Stimulated activated CD4-positive, alpha-beta T cell treated with anti-CD3 and anti-CD28 coated beads, Interleukin-4, amount 100 ng/mL, for 48 hours (primary cell): Measurements from ENCODE around the gene JPT2.

Source experiments
- DNase-seq, 2 donors: peaks; one replicate each; pipeline ENCODE4 v3.0.0-alpha.2; 2020; ENCODE audit warnings: low read depth in 2 of 2

JPT2 gene, protein sequence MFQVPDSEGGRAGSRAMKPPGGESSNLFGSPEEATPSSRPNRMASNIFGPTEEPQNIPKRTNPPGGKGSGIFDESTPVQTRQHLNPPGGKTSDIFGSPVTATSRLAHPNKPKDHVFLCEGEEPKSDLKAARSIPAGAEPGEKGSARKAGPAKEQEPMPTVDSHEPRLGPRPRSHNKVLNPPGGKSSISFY

DNA sequence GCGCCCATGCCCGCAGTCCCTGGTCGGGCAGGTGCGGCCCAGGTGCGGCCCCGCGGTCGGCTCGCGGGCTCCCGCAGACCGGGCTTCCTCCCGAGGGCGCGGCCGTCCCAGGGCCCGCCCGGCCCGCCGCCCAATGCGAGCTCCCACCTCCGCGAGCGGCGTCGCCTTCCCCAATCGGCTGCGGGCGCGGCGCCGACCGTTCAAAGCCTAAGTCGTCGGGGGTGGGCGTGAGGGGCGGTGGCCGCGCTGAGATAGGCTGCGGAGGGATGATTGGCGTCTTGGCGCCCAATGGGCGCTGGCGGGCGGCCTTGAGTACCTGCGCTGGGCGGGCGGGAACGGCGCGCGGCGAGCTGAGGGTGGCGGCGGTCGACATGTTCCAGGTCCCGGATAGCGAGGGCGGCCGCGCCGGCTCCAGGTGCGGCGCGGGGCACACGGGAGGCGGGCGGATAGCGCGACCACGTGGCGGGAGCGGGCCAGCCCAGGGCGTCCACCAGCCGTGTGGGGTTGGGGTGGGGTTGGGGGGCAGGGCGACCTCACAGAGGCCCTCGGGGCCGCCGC is at the start of gene JPT2:
JPT2 (plus strand) TSS at position 338 of the 558 bp plus-strand sequence; CDS start at position 372, 34 bp downstream.
- peak; percentile 94 to 97 for DNase-seq

DNA sequence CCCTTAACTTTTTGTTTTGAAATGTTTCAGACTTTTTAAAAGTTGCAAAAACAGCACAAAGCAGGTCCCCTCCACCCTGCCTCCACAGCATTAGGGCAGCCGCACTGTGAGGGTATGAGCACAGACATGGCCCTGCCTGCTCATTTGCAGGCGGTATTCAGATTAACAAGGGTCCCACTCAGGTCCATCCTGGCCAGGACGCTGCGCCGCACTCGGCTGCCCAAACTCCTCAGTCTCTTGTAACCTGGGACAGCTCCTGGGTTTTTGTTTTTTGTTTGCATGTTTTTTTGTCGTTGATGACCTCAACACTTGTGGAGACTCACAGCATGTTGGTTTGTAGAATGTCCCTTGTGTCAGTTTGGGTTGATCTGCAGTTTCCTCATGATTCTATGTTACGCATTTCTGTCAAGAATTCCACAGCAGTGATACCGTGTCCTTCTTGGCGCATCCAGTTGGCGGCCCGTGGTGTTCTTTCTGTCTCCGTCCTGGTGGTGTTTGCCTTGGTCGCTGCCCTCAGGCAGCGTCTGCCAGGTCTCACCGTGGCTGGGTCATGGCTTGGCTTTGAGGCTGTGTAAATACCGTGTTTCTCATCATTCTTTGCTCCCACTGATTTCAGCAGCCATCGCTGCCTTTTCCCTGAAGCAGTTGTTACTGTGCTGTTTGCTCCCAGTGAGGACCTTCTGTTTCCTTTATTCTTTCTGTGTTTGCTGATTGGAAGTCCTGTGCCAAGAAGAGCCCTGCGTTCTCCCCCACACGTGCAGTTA is 47.4 kb upstream of the JPT2 start:
- DNase-seq, result no peak

DNA sequence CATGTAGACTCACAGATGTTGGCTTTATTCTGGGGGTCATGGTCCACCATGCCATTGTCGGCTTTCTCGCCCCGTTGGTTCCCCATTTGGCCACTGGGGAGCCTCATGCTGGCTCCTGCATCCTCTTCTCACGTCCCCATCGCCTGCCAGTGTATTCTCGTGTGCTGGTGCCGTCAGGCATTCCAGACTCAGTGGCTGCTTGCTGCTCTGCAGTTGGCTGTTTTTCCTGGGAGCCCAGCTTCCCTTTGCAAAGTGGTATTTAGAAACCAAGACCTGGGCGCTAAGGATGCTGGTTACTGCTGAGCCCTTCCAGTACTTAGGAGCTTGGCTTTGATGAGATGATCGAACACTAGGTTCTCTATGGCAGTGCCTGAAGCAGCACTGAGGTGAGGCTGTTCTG is 46.8 kb upstream of the JPT2 start:
- DNase-seq, result no peak

DNA sequence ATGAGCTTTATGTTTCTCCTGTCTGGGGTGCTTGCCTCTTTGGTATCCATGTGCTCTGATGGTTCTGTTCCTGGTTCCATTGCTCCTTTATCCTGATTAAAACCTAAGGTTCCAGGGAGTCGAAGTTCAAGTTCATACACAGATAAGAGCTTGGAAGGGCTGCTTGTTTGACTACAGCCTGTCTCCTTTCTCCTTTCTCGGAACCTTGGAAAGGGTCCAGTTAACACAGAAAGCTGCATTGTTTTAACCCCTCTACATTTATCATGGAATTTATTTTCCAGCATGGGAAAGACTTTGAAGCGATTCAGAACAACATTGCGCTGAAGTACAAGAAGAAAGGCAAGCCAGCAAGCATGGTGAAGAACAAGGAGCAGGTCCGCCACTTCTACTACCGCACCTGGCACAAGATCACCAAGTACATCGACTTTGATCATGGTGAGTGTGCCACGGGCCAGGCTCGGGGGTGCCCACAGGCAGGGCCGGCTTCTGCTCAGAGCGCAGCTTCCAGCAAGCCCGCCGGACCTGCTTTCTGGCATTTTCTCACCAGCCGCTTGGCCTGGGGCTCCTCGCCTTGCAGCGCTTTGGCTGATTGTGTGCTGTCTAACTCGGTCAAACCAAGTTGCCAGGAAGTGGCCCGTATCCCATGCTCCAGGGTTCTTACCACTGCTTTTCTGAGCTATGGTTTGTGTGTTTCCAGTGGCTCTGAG is 46.0 kb upstream of the JPT2 start:
- no peak for DNase-seq

DNA sequence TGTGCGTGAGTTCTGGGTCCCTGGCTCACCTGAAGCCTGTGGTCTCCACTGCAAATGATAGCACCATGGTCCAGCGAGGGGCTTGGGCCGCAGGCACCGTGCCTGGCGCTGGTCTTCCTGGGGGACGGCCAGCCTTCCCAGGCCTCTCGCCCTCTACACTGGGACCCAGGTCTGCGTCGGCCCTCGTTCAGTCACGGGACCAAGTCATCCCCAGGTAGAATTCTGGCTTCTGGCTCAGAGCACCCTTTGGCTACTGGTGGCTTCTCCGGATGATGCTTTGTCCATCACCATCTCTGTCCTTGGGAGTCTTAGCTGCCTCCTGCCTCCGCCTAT is 45.5 kb upstream of the JPT2 start:
- no peak for DNase-seq

DNA sequence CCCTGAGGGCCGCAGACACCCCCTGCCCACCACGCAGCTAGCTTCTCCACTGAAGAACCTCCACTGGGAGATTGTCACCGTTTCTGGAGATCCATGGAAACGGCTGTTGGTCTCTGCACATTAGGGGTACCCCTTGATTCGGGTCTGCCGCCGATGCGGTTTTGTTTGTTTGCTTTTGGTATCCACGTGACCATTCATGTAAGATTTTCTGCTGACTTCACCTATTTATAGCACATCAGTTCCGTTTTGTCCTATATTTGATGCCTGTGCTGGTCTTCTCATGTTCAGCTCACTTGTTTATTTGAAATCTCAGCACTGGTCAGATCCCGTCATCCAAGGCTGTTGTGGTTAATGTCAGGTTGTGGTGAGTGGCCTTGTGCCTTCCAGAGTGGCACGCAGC is 44.8 kb upstream of the JPT2 start:
- no peak for DNase-seq

DNA sequence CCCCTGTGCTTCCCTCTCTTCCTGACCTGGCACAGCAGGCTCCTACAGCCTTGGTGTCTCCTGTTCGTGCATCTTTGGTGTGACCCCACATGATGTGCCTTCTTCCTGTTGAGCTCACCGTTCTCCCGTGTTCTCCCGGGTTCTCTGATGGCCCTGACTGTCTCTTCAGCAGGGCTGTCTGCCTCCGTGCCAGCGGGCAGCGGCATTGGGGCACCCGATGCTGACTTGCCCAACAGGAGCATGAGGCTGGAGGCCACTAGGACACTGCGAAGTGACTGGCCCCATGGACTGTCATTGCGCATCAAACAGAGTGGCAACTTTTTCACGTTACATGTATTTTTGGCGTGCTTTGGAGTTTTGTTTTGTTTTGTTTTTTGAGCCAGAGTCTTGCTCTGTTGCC is 43.5 kb upstream of the JPT2 start:
- DNase-seq, result no peak

DNA sequence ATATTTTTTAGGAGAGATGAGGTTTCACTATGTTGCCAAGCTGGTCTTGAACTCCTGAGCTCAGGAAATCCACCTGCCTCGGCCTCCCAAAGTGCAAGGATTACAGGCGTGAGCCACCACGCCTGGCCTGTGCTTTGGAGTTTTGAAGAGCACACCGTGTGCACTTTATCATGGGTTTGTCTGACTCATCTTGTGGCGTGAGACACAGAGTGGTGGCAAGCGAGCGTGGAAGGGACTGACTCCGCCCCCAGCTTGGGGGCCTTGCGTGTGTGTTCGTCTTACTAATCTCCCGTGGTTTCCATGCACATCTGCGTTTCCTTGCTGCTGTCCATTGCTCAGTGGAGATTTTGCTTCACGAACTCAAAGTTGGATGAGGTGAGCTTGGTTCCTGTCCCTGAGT is 43.0 kb upstream of the JPT2 start:
- no peak for DNase-seq

DNA sequence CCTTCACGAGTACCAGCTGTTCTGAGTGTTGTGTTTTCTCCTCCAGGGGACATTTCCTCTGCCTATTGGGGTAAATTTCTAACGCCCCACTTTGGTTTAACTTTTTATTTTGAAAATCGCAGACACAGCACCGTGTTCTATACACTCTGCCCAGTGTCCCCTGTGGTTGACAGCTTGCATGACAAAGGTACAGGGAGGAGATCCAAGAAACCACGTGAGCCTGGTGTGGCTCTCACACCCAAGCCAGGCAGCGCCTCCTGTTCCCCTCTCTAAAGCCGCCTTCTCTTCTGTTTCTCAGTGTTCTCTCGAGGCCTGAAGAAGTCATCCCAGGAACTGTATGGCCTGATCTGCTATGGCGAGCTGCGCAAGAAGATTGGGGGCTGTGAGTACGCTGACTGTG is 40.6 kb upstream of the JPT2 start:
- no peak for DNase-seq

DNA sequence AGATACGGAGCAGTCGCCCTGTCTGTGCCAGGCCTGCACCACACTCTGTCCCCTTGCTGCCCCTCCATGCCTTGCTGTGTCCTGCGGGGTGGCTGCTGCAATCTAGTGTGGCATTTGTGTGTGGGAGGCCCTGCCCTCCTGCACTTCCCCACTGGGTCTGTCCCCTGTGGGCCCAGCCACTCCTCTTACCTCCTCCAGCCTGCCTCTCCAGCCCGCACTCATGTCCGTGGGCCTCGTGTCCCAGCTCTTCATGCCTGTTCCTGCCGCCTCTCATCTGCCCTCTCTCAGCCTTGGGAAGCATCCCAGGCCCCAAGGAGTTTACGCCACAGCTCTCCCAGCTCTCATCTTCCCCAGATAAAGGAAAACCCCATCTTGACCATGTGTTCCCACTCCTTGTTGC is 39.3 kb upstream of the JPT2 start:
- no peak for DNase-seq

DNA sequence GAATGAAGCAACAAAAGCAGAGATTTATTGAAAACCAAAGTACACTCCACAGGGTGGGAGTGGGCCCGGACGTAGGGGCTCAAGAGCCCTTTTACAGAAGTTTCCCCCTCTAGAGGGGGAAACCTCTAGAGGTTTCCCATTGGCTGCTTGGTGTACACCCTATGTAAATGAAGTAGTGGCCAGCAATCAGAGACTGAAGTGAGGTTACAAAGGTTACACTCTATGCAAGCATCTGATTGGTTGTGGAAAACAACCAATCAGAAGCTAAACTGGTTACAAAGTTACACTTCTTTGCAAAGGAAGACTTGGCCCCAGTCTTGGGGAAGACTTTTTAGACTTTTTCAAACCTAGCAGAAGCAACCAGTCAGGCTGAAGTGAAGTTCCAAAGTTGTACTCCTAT is 38.8 kb upstream of the JPT2 start:
- no peak for DNase-seq

DNA sequence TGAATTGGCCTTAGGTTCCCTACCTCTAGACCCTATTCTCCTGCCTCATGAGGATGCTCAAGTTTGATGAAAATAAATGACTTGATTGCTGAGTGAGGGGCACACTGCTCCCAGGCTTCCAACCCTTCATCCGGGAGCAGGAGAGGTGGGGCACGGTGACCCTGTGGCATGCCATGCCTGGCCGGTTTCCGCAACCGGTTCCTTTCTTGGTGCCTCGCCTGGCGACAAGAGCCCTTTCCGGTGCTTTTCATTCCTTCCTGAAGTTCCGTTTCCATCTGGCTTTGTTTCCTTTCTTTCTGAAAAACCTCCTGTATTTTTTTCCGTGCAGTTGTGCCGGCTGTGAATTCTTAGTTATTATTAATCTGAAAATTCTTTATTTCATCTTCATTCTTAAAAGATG is 38.2 kb upstream of the JPT2 start:
- no peak for DNase-seq

DNA sequence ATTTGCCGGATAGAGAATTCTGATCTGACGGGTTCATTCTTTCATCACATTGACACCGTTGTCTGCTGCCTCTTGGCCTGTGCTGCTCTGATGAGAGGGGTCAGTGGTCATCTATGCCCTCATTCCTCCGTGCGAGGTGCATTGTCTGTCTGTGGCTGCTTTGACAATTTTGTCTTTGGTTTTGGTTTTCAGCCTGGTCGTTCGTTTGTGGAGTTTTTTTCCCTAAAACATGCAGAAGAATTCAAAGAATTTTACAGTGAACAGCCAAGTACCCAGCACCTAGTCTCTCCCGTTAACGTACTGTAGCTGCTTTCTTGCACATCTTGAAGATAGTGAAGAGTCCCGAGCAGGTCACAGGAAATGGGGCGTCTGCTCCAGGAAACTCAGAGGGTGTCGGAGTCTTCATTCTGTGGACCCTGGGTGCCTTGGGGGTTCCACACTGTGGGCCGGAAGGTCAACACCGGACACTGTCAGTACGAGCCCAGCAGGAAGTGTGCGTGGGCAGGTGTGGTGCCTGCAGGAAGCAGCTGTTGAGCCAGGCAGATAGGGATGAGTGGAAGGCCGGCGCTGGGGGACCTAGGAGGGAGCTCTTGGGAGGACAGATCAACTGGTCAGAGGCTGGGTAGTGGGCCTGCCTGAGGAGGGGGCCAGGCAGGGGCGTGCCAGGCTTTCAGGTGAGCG is 37.7 kb upstream of the JPT2 start:
- DNase-seq, result no peak

DNA sequence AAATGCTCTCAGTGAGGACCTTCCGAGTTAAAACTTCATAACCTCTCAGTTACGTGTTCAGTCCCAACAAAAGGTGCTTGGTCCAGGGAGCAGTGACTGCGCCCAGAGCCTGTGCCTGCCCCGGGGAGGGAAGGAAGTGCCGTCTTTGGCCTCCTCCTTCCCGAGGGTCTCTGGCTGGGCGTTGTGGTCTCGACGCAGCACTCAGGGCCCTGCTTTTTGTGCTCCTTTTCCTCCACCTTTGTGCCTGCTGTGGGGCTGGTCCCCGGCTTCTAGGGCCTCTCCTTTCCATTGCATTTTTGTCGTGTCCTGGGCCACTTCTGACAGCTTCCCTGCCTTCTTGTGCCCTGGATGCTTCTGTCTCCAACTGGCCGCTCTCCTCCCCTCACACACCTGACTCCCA is 36.8 kb upstream of the JPT2 start:
- no peak for DNase-seq

DNA sequence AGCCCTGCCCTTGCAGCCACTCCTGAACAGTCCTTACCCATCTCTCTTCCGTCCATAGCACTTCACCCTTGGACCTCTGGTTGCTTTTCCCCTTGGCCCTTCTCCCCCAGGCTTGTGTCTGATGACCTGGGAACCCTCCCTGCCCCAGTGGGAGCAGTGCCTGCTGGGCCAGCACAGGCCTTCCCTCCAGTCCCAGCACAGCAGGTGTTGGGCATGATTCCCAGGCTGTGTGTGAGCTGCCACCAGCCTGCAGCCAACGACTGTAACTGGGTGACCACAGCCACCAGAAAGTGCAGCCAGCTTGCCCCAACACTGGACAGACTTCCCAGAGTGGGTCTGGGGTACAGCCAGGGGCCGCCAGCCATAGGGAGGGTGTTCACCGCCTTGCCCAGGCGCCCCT is 35.9 kb upstream of the JPT2 start:
- no peak for DNase-seq

DNA sequence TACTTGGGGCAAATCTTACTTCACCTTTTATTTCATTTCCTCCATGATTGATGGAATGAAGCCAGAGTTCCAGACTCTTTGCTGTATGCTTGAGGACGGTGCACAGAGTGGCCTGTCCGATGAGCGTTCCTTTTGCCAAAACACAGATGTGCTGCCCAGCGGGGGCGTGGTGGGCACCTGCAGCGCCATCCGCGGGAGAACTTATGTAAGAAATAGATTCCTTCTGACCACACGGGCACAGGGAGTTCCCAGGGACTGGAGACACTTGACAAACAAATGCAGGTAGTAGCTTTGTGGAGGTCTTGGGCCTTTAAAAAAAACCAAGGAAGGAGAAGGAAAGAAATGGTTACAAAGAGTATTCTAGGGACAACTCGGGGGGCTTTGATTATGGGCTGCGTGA is 35.3 kb upstream of the JPT2 start:
- DNase-seq, result no peak

DNA sequence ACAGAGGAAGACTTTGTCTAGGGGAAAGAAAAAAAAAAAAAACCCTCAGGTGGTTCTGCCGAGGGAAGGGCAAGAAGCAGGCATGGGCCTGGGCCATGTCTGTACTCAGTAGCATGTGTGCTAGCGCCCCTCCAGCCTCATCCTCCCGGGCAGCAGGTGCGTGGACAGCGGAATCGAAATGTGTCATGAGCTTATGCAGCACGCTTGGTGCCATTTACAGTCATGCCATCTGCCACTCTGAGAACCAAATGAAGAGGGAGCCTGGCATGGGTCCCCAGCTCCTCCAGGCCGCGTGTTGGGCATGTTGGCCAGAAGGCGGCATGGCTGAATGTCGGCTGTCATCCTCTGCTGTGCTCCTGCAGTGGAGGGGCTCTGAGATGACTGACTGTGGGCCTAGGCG is 34.6 kb upstream of the JPT2 start:
- DNase-seq, result no peak

DNA sequence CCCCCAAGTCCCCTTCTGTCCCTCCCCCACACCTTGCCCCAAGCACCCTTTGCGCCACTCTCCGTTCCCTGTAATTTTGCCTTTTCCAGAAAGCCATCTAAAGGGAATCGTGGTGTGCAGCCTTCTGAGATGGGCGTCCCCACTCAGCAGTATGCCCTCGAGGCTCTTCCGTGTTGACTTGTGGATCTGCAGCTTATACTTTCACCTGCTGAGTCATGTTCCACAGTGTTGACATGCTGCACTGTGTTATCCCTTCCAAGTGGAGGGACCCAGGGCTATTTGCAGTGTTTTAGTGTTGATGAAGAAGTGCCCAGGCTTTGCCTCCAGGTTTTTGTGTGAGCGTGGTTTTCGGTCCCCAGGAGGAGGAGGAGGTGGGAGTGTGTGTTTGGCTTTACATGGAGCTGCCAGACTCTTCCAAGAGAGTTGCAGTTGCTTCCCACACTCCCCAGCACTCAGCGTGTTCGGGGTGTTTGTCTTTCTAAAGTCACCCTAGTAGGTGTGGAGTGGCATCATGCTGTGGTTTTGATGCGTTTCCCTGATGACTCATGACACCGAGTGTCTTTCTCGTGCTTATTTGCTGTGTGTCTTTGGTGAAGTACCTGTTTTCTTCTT is 32.1 kb upstream of the JPT2 start:
- DNase-seq, result peak; percentile 13 to 23

DNA sequence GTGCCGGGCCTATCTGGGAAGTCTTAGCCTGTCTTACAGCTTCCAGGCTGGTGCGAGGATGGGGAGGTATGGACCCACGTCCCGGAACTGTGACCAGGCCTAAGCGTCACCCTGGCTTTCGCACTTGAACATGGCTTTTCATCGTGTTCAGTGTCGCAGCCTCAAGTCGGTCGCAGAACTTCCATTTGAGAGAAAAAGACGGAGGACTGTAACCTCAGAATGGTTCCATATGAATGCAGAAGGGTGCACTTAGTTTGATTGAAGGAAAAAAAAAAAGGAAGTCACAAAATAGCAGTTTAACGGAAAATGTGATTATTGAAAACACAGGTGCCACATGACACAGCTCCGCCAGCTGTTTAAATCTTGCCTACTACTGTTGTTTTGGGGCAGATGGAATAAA is 30.2 kb upstream of the JPT2 start:
- no peak for DNase-seq

DNA sequence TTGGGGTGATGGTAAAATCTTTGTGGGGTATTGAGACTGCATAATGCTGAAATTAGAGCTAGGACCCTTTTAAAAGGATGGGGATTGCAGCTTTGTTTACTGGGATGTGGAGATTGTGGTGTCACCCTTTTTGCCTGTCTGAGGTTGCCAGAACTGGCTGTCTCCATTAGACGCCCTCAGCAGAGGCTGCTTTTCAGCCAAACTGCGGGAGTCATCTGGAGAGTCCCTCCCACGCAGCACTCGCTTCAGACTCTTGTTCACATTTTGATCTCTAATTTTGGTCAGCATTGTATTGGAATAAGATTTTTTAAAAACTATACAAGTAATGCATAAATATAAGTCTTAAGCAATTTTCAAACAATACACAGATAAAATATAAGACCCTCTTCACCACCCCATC is 27.9 kb upstream of the JPT2 start:
- DNase-seq, result no peak

DNA sequence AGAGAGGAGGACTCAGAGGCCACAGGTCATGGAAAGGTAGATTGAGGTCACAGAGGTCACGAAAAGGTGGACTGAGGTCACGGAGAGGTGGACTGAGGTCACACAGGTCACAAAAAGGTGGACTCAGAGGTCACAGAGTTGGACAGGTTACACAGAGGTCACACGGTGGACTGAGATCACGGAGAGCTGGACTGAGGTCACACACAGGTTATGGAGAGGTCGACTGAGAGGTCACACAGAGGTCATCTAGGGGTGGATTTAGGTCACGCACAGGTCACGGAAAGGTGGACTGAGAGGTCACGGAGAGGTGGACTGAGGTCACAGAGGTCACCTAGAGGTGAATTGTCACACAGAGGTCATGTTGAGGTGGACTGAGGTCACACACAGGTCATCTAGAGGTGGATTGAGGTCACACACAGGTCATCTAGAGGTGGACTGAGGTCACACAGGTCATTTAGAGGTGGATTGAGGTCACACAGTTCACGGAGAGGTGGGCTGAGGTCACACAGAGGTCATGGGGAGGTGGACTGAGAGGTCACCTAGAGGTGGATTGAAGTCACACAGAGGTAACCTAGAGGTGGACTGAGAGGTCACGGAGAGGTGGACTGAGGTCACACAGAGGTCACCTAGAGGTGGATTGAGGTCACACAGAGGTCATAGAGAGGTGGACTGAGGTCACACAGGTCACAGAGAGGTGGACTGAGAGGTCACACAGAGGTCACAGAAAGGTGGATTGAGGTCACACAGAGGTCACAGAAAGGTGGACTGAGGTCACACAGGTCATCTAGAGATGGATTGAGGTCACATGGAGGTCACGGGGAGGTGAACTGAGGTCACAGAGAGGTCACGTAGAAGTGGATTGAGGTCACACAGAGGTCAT is 26.7 kb upstream of the JPT2 start:
- DNase-seq, result no peak
